NCI-H1436 treated with DMSO at 0.1 percent for 48 hours (cell line): ENCODE measurements around the gene SSBP3.
"Not testable (repeated sequence)": the region's sequence is repeated elsewhere in the genome, so short reads cannot be mapped to it uniquely, and the experiment has no call there.

ENCODE experiments used
- DNase-seq: peaks from one replicate; lab custom pipeline; 2025; lab: John Stamatoyannopoulos, UW

Gene SSBP3

DNA sequence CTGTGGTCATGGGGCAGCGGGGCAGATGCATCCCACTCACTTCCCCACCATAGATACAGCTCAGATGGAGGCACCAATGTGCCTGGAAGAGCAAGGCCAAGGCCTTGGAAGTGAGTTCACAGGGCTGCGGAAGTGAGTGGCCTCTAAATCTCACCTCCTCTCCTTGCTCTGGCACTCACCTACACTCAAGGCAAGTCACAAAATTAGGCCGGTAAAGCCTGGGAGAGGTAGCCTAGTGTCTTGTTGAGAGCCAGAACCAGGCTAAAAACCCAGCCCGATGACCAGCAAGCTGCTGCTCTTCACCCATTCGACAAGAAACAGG is 57.5 kb downstream of the SSBP3 start:
- DNase-seq, result no peak

- DNase-seq, result no peak
Measured at GRCh38 chr1:54347955-54348699, 58.1 kb downstream of the SSBP3 start.

- DNase-seq, result no peak
Measured at GRCh38 chr1:54347261-54347954, 58.8 kb downstream of the SSBP3 start.

GRCh38 chr1:54345548-54345947 is 60.6 kb downstream of the SSBP3 start:
- not testable (repeated sequence) for DNase-seq

DNA sequence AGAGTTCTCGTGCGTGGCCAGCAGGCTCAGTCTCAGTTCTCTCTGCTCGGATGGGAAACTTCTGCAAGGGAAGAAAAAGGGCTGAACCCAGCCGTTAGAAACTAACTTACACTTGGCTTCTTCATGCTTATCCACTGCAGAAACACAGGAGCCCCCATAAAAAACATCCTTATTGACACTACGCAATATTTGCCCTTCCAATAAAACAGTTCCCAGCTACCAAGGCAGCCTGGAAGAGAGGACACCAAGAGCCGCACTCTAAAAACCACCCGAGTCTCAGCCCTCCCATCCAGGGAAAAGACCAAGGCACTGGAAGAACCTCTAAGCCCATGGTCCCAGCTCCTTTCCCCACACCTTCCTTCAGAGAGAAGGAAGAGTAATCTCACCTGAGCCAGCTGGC is 61.1 kb downstream of the SSBP3 start:
- DNase-seq, result no peak

DNA sequence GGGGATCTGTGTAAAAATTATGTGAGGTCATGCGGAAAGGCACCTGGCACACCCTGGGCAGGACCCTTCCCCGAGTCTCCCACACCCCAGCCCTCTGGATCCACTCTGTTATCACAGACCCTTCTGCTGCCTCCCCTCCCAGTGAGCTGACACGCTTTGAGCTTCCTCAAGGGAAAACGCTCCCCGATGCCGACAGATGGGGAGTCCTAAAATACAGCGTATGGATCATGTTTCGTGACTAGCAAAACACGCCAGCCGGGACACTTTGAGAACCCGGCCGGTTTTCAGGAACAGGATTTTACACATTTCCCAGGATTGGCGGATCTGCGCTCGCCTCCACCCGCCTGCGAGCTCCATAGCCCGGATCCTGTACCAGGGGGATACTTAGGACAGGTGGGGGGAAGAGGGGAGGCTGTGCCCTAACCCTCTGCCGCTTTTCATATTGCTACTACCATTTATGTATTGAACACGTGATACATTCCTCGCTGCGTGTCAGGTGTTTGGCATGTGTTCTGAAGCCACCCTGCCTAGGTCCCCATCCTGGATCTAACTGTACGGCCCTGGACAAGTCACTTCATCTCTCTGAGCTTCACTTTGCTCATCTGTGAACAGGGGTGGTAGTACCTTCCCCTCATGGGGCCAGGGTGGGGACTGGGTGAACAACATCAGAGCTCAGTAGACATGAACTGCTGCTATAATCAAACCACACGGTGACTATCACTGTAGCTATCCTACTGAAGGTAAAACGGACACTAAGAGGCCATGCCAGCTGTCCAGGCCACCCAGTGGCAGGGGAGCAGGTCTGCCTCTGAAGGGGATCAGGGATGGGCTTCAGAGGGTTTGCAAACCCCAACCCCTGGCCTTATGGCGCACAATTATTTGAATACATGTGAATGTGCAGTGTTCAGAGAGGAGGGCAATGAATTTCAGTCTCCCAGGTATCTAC is 63.2 kb downstream of the SSBP3 start:
- no peak for DNase-seq

DNA sequence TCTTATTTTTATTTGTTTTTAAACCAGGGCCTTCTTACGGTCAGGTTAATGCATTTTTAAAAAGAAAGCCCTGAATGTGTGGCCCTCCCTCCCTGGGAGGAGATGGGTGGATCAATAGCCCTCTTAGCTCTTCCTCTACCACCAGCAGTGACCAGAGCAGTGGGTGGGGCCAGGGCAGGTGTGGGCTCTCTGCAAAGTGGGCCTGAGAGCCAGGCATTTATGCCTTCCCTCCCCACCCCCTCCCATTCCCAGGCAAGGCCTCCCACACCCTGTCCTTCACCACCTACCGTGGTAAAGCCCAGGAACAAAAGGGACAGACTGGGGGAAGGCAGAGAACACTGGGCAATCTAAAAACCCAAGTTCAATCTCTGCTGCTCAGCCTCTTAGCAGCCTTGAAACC is 63.9 kb downstream of the SSBP3 start:
- DNase-seq, result no peak

GRCh38 chr1:54341763-54342162 is 64.4 kb downstream of the SSBP3 start:
- no peak for DNase-seq

GRCh38 chr1:54340878-54341277 is 65.3 kb downstream of the SSBP3 start:
- DNase-seq, result no peak

- DNase-seq, result no peak
Measured at GRCh38 chr1:54340434-54340833, 65.8 kb downstream of the SSBP3 start.

DNA sequence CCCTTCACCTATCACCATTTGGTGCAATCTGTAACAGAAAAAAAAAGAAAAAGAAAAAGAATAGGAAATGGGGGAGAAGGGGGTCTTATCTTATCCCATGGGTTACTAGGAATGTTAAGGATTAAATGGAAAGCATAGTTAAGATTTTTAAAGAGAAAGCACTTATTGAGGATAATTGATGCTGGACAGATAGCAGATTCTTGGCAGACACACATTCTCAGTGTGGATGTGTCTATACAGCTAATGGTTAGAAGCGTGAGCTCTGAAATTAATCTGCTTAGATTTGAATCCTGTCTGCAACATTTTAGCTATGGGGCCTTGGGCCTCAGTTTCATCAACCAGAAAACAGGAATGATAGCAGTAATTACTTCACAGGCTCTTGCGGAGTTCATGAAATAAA is 67.1 kb downstream of the SSBP3 start:
- no peak for DNase-seq

GRCh38 chr1:54338464-54338863 is 67.7 kb downstream of the SSBP3 start:
- DNase-seq, result no peak

- no peak for DNase-seq
Measured at GRCh38 chr1:54337928-54338327, 68.3 kb downstream of the SSBP3 start.

- DNase-seq, result no peak
Measured at GRCh38 chr1:54337034-54337433, 69.2 kb downstream of the SSBP3 start.

DNA sequence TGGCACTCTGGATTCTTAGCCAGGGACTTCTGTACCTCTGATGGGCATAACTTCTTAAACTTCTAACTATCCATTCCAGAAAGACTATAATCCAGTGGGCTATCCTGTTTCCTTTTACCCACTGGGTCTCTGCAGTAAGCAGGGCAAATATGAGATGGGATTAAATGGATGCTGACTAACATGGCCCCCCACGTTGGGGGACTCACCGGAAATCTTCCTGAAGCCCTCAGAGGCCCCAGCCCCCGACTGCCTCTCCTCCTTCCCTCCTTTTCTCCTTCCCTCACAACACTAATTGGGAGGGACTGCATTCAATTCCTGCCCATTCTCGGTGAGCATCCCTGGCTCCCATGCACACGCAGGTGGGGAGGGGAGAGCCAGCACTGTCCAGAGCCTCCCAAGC is 70.1 kb downstream of the SSBP3 start:
- DNase-seq, result no peak

DNA sequence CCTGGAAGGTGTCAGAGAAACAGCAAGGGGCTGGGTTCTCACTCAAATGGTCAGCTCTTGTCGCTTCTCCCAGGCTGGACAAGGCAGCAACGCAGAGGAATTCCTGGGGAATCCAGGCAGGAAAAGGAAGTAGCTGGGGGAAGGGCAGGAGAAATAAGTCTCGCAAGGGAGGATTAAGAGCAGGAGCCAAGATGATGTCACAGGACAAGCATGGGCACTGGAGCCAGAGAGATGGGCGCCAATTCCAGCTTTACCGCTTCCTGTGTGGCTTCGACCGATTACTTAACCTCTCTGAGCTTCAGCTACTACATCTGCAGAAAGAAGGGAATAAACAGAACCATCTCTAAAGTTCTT is 70.5 kb downstream of the SSBP3 start:
- DNase-seq, result no peak

DNA sequence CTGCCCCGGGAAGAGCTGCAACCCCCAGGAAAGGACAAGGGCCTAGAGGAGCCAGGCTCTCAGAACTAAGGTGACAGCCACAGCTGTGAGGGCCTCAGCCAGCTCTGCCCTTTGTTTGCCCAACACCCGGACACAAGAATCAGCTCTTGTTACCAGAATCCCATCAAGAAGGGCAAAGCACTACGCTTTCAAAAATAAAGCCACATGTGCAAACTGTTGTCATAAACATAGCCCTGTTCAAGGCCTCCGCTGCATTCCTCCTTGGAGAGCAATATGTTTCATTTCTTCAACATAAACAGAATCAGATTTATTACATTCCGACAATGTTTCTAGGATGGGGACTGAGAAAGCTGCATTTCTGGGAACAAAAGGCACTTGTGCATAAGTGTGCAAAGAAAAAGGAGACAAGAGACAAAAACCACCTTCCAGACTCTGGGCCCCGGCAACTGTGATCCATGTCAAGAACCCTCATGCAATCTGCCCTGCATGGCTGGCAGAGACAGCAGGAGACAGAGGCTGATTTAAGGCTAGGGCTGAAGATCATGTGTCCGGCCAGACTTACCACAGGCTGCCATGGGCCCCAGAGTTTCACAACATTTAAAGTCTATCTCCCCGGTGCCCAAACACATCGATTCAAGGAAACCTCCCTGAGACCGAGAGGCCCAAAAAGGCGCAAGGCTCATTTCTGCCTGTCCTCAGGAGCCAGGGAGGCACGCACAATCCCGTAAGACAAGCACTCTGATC is 71.0 kb downstream of the SSBP3 start:
- DNase-seq, result no peak

DNA sequence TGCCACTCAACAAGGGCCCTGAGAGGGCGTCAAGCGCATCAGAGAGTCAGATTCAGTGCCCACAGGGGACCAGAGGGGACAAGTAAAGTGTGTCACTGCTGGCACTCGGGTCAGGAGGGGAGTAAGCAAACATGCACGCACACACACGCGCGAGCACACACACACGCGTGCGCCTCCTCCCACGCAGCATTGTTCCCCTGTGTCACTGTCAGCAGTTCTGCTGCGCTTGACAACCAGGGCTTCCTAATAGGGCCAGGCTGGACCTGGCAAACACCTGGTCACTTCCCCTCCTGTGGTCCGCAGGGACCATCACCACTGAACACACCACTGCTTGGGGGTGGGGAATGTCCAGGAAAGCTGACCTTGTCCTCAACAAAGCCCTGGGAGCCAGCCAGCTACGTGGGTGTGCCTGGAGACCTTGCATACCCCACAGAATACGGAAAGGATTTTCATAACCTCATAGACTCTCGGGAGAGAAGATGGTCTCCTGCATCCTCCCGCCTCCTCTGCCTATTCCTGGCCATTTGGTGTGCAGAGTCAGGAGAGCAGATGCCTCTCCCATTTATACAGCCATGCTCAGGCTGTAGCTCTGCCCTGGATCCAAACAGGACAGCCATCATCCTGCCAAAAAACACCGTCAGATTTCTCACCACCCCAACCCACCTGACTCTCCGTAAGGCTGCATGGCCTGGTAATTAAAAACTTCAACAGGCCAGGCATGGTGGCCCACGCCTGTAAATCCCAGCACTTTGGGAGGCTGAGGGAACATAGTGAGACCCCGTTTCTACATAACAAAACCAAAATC is 73.2 kb downstream of the SSBP3 start:
- peak; percentile 24 for DNase-seq

GRCh38 chr1:54331843-54332463 is 74.2 kb downstream of the SSBP3 start:
- DNase-seq, result no peak

- no peak for DNase-seq
Measured at GRCh38 chr1:54331091-54331772, 75.0 kb downstream of the SSBP3 start.
